ENCODE data around the gene FNBP1. TPM values are rescaled to one million over a fixed set of nuclear protein-coding genes. Genes with fewer than 3 reads are reported as not detected.
A peak's percentile ranks its signal among the peaks of the same experiment; 100 is the strongest.

Gene FNBP1
- total RNA-seq, 1 donor from 2014 or later = 87.2 TPM

- peak overlapping the region; percentile 93 to 95 for H3K27ac ChIP-seq
- TF ChIP-seq CTCF (IDR thresholded peaks at IDR 0.05) = no peak
- H3K9me3 ChIP-seq = no peaks in the 10 kb centered on the region
- peaks cover 3 to 33% of the 10 kb centered on the region in 2 donors for H3K4me1 ChIP-seq
- intact Hi-C loops (cut with DNase I) = no loop called here
- DNase-seq (ENCODE audit: low spot score in 2 of 2) = peak in 1 of 2 donors; percentile 19
- H3K36me3 ChIP-seq = no peaks in the 10 kb centered on the region
- H3K4me3 ChIP-seq = peak overlapping the region; percentile 86 to 94
- H3K27me3 ChIP-seq = no peaks in the 10 kb centered on the region
Measured at GRCh38 chr9:130040984-130041647, 1.9 kb downstream of the FNBP1 start.

- no peaks in the 10 kb centered on the region for H3K36me3 ChIP-seq
- no peak overlapping the region for H3K27ac ChIP-seq
- no peaks in the 10 kb centered on the region for H3K27me3 ChIP-seq
- intact Hi-C loops (cut with DNase I) = no loop called here
- H3K4me1 ChIP-seq = peaks cover 3 to 34% of the 10 kb centered on the region in 2 donors
- TF ChIP-seq CTCF (IDR thresholded peaks at IDR 0.05) = no peak
- peak overlapping the region in 1 of 2 donors; percentile 20 for H3K4me3 ChIP-seq
- peak in 1 of 2 donors; percentile 55 for DNase-seq (ENCODE audit: low spot score in 2 of 2)
- no peaks in the 10 kb centered on the region for H3K9me3 ChIP-seq
Measured at GRCh38 chr9:130039528-130040147, 3.4 kb downstream of the FNBP1 start.

GRCh38 chr9:130036099-130036498, 6.9 kb downstream of the FNBP1 start:
- DNase-seq (ENCODE audit: low spot score in 2 of 2) = no peak
- Histone ChIP-seq H3K4me1 (peaks cover 6 to 41% of the 10 kb centered on the region in 2 donors), H3K9me3 (no peaks in the 10 kb centered on the region), H3K4me3 (no peak overlapping the region), H3K36me3 (no peaks in the 10 kb centered on the region), H3K27me3 (no peaks in the 10 kb centered on the region), H3K27ac (peak overlapping the region; percentile 31 to 42)
- TF ChIP-seq CTCF (IDR thresholded peaks at IDR 0.05) = no peak
- intact Hi-C loops (cut with DNase I) = no loop called here

- intact Hi-C loops (cut with DNase I) = no loop called here
- Histone ChIP-seq H3K27ac (peak overlapping the region in 1 of 2 donors; percentile 42), H3K4me3 (no peak overlapping the region), H3K27me3 (no peaks in the 10 kb centered on the region), H3K9me3 (no peaks in the 10 kb centered on the region), H3K4me1 (peaks cover 6 to 39% of the 10 kb centered on the region in 2 donors), H3K36me3 (no peaks in the 10 kb centered on the region)
- TF ChIP-seq CTCF (IDR thresholded peaks at IDR 0.05) = no peak
- peak in 1 of 2 donors; percentile 66 for DNase-seq (ENCODE audit: low spot score in 2 of 2)
Measured at GRCh38 chr9:130034570-130034969, 8.4 kb downstream of the FNBP1 start.

- no peak for TF ChIP-seq CTCF (IDR thresholded peaks at IDR 0.05)
- Histone ChIP-seq H3K27ac (peak overlapping the region in 1 of 2 donors; percentile 19), H3K36me3 (no peaks in the 10 kb centered on the region), H3K4me3 (no peak overlapping the region), H3K27me3 (no peaks in the 10 kb centered on the region), H3K4me1 (peaks cover 6 to 43% of the 10 kb centered on the region in 2 donors), H3K9me3 (no peaks in the 10 kb centered on the region)
- no peak for DNase-seq (ENCODE audit: low spot score in 2 of 2)
- intact Hi-C loops (cut with DNase I) = no loop called here
Measured at GRCh38 chr9:130030651-130031127, 12.3 kb downstream of the FNBP1 start.
